ENCODE results near the gene CREG2.

Gene CREG2

GRCh38 chr2:101302016-101302415, 85.3 kb downstream of the CREG2 start:
- TF ChIP-seq, protein P1, sequence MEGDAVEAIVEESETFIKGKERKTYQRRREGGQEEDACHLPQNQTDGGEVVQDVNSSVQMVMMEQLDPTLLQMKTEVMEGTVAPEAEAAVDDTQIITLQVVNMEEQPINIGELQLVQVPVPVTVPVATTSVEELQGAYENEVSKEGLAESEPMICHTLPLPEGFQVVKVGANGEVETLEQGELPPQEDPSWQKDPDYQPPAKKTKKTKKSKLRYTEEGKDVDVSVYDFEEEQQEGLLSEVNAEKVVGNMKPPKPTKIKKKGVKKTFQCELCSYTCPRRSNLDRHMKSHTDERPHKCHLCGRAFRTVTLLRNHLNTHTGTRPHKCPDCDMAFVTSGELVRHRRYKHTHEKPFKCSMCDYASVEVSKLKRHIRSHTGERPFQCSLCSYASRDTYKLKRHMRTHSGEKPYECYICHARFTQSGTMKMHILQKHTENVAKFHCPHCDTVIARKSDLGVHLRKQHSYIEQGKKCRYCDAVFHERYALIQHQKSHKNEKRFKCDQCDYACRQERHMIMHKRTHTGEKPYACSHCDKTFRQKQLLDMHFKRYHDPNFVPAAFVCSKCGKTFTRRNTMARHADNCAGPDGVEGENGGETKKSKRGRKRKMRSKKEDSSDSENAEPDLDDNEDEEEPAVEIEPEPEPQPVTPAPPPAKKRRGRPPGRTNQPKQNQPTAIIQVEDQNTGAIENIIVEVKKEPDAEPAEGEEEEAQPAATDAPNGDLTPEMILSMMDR (IDR thresholded peaks at IDR 0.05; ENCODE audit: low read depth, low read length) = no peak
- DNase-seq (ENCODE audit: extremely low read depth, low read depth) = no peak

- no peak for DNase-seq (ENCODE audit: extremely low read depth, low read depth)
- TF ChIP-seq, protein P1 (IDR thresholded peaks at IDR 0.05; ENCODE audit: low read depth, low read length) = no peak
Observed at GRCh38 chr2:101300836-101301235, 86.5 kb downstream of the CREG2 start.

- TF ChIP-seq, protein P1 (IDR thresholded peaks at IDR 0.05; ENCODE audit: low read depth, low read length) = no peak
- DNase-seq (ENCODE audit: extremely low read depth, low read depth) = no peak
Observed at GRCh38 chr2:101300164-101300563, 87.1 kb downstream of the CREG2 start.

DNA sequence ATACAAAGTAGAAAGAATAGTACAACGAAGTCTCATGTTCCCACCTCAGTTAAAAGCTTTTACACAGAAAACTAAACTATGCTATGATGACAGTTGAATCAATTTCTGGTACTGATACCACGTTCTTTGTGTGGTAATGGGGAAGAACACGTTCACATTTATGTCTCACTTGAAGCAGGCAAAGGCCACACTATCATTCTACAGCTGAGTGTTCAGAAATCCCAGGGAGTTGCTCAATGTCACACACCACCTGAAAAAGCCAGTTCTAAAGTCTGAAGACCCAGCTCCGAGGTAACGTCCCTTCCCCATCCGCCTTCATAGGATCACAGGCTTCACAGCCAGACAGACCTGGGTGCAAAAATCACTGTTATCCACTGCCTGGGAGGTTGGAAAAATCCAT, 87.7 kb downstream of the CREG2 start:
- no peak for DNase-seq (ENCODE audit: extremely low read depth, low read depth)
- TF ChIP-seq, protein P1 (IDR thresholded peaks at IDR 0.05; ENCODE audit: low read depth, low read length) = no peak

GRCh38 chr2:101297383-101297782, 89.9 kb downstream of the CREG2 start:
- TF ChIP-seq, protein P1 (IDR thresholded peaks at IDR 0.05; ENCODE audit: low read depth, low read length) = no peak
- no peak for DNase-seq (ENCODE audit: extremely low read depth, low read depth)

DNA sequence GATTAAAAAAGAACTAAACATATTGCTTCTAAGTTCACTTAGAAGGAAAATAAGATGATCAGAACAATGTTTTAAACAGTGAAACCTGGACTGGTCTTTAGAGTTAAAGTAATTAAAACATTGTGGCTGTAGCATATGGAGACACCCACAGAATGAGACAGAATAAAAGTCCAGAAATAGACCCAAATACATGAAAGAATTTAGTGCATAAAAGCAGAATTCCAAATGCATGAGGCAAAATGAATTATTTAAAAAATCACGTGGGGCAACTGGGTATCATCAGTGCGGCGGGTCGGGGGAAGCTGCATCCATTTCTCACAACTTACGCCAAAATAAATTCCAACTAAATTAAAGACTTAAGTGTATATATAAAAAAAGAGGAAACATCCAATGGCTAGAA, 90.9 kb downstream of the CREG2 start:
- TF ChIP-seq, protein P1 (IDR thresholded peaks at IDR 0.05; ENCODE audit: low read depth, low read length) = no peak
- DNase-seq (ENCODE audit: extremely low read depth, low read depth) = no peak

DNA sequence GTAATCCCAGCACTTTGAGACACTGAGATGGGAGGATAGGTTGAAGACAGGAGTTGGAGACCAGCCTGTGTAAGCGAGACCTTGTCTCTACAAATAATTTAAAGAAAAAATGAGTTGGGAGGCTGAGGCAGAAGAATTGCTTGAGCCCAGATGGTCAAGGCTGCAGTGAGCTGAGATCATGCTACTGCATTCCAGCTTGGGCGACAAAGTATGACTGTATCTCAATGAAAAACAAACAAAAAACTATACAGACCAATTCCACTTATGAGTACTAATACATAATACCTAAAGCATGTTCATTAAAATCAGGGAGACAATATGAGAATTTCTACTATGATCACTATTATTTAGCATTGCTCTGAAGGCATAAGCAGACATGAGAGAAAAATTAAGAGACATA, 91.4 kb downstream of the CREG2 start:
- no peak for DNase-seq (ENCODE audit: extremely low read depth, low read depth)
- TF ChIP-seq, protein P1 (IDR thresholded peaks at IDR 0.05; ENCODE audit: low read depth, low read length) = no peak

Measured in AG09319 (cell line).